M059J (cell line): ENCODE measurements around the gene ATG7. TPM values are rescaled to one million over a fixed set of nuclear protein-coding genes. Genes with fewer than 3 reads are reported as not detected.
"Not testable (repeated sequence)": the region's sequence is repeated elsewhere in the genome, so short reads cannot be mapped to it uniquely, and the experiment has no call there.

ENCODE experiments used
- DNase-seq: peaks from one replicate; pipeline ENCODE4 v3.0.0-alpha.2; 2012; ENCODE audit warnings: low read depth
- total RNA-seq: library from RNA; depleted of rRNA; stranded (reverse); fragments of >200 nt; shearing (Covaris generic); gene quantifications from 2 replicates; pipeline ENCODE4 v1.2.3, GENCODE V29; 2014

Gene ATG7
- total RNA-seq, 1 experiment from 2014 or later = 68.7 TPM

DNA sequence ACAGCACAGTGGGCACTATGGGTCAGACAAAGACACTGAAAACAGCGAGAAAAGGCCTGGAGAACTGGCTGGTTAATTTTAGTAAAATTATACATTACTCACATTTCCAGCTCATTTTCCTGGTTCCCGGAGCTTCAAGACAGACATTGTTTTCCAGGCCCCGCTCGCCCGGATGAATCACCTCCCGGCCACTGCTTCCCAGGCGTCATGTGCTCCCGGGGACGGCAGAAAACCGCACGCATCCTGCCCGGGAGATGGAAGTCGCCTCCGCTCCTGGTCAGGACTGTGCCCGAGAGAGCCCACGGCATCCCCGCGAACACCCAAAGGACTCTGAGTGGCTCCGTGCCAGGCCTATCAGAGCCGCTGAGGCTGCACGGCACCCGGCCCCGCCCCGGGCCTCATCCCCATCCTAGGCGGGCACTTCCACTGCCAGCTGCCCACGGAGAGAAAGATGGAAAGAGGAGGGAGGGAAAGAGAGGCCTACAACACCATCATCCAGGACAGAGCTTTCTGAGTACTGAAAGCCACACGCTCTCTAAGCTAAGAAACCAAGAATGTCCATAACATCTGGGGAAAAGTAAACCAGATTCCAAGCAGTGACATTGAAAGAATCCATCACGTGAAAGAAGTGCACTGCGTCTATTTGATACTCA lies 296.4 kb downstream of the ATG7 start:
- DNase-seq = peak; percentile 95

- no peak for DNase-seq
Measured at GRCh38 chr3:11569156-11569741, 297.1 kb downstream of the ATG7 start.

GRCh38 chr3:11570251-11570650 lies 298.1 kb downstream of the ATG7 start:
- DNase-seq = no peak

DNA sequence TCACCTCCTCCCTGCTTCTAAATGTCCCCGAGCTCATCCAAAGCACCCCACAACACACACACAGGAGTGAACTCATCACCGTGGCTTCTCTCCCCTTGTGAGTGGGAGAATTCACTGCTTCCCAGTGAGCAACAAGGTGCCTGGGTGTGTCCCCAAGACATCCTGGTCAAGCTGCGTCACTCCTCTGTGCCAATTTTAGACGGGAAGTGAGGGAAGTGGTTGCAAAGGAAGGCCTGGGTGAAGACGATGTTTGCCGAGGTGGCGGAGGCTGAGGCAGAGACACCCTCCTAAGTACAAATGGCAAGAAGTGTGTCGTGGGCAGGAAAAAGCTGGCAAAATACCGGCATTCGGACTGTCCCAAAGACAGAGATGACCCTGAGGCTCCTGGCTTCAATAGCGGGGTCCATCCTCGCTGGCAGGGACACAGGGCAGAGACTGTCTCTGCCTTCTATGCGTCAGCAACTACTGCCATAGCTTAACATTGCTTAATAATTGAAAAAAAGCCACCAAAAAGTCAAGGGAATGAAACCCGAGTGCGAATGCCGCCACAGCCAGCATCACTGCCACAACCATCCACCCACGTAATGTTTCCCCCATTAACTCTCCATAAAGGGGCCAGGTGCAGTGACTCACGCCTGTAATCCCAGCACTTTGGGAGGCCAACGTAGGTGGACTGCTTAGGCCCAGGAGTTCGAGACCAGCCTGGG lies 298.7 kb downstream of the ATG7 start:
- DNase-seq = no peak

DNA sequence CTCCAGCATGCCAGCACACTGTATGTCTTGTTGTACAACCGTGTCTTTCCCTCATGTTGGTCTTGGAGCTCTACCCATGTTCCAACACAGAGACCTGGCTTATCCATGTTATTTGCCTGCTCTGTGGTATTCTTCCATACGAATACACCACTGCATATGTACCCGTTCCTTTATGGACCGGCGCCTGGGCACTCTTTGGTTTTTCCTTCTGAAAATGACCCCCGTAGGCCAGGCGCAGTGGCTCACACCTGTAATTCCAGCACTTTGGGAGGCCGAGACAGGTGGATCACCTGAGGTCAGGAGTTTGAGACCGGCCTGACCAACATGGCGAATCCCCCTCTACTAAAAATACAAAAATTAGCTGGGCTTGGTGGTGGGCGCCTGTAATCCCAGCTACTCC lies 300.5 kb downstream of the ATG7 start:
- DNase-seq = not testable (repeated sequence)

GRCh38 chr3:11574981-11575669 lies 302.9 kb downstream of the ATG7 start:
- no peak for DNase-seq

GRCh38 chr3:11575677-11576076 lies 303.5 kb downstream of the ATG7 start:
- no peak for DNase-seq

DNA sequence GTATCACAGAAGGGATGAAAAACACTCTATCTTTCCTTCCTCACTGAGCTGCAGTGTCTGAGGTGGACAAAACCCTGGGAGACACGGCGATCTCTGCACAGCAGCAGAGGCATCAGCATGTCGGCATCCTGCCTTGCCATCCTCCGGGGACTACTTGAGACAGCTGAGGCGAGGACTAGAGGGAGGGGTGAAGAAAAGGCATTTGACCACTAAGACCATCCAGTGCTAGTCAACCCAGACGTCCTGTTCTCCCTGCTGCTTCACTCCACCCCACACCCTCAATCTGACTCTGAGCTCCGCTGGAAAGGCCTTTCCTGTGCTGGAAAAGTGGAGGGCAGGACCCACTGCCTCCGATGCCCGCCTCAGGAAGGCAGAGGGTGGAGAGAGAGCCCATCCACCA lies 304.3 kb downstream of the ATG7 start:
- no peak for DNase-seq

GRCh38 chr3:11578169-11578568 lies 306.0 kb downstream of the ATG7 start:
- DNase-seq = no peak

GRCh38 chr3:11580645-11581044 lies 308.4 kb downstream of the ATG7 start:
- DNase-seq = no peak

DNA sequence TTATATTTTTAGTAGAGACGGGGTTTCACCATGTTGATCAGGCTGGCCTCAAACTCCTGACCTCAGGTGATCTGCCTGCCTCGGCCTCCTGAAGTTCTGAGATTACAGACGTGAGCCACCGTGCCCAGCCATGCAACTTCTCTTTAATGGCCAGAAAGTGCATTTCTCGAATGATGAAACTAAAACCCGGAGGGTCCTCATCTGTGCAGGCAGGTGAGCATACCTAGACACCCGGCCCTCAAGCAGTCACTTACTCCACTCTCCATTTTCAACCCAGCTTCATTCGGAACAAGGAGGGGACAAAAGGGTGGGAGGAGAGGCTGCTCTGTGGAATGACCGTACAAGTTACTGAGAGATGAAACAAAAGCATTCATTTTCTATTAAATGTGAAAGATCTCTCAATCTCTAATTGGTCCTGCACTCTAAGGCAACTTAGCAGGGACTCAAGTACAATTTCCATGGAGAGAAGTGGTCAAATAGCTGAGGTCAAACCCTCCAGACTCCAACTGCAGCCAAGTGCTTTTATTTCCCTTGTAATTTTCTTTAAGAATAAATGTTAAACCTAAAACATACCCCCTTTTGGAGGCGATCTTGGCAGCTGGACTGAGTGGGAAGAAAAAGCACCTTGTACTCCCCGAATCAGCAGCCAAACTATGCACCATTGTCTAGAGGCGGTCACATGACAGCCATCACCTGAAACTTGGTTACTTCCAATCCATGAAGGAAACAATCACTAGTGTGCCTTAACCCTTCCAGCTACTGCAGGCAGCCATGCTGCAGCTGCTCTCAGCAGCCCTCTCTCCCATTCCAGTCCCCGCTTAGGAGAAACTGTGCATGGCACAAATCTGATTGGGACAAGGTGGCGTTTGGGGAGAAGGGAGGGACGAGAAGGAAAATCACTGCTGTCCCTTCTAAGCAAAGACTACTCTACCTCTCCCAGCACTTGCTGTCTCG lies 309.3 kb downstream of the ATG7 start:
- DNase-seq = no peak

GRCh38 chr3:11582191-11582968 lies 310.2 kb downstream of the ATG7 start:
- DNase-seq = peak; percentile 80

- no peak for DNase-seq
Measured at GRCh38 chr3:11583235-11583634, 311.0 kb downstream of the ATG7 start.

DNA sequence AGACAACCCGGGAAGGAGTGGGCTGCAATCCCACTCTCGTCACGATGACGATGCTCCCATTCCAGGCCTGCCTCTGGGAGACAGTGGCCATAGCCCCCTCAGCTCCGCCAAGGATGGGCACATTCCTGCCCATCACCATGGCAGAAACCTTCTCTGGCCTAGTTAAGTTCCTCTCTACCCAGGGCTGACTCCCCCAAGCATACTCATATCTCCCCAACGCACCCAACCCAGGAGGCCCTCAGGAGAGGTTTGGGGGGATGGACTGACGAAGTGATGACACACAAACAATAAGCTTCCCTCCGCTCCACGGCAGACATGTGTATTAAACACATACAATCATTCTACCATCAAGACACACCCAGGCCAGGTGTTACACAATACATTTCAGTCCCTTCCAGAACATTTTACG lies 311.4 kb downstream of the ATG7 start:
- DNase-seq = no peak

GRCh38 chr3:11584570-11584969 lies 312.4 kb downstream of the ATG7 start:
- no peak for DNase-seq

DNA sequence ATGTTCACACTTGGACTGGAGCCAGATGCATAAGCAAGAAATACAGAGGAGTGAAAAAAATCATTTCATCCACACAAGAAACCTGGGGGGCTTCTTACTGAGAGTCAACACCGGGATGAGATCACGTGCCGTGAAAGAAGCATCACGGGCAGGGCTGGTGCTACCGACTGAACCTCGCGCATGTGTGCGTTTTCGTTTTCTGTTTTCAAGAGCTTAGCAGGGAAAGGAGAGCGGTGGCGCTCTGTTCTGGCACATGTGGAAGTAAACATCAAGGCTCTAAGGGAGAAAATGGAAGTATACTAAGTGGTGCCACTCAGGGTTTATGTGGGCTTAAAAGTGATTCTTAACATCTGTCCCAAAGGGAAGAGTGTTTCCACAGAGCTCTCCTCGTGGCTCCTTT lies 315.6 kb downstream of the ATG7 start:
- DNase-seq = no peak

- no peak for DNase-seq
Measured at GRCh38 chr3:11588338-11588737, 316.1 kb downstream of the ATG7 start.

DNA sequence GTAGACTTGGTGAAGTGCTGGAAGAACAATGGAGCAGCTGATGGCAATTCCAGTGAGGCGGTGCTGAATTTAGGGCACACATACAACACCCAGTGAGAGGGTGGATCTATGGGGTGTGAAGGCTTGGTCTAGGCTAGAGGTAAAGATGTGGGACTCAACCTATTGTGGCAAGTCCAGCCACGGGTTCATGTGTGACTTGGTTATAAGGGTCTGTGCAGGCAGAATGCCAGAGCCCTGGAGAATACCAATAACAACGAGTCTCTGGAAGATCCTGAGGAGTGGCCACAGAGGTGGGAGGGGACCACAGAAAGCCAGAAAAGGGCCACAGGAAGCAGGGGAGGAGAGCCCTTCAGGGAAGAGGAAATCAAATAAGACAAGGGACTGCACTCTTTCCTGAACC lies 316.6 kb downstream of the ATG7 start:
- no peak for DNase-seq

- DNase-seq = no peak
Measured at GRCh38 chr3:11589706-11590105, 317.5 kb downstream of the ATG7 start.

DNA sequence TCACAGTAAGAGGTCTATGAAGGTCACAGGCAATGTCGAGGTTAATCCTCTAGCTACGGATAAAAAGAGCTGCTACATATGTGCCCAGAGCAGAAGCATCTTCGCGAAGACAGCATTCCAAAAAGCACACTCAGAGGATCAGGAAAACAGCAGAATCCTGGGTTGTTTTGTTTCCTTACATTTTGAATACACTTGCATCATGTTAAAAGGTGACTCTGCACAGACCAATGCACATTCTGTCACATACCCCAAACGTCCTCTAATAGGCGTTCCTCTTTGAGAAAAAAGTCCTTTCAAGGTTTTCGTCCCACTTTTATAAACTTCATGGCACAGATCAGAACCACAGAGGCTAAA lies 318.8 kb downstream of the ATG7 start:
- no peak for DNase-seq
